Embryonic facial prominence (tissue), 1 donor: Measurements from ENCODE around the gene PRKD3.
"Not testable (repeated sequence)": the region's sequence is repeated elsewhere in the genome, so short reads cannot be mapped to it uniquely, and the experiment has no call there.

Experiments used
- DNase-seq: peaks from one replicate; pipeline ENCODE4 v3.0.0-alpha.2; 2016; ENCODE audit errors: extremely low spot score

PRKD3 gene

GRCh38 chr2:37316181-37316580 lies 8.5 kb downstream of the PRKD3 start:
- DNase-seq = no peak

- no peak for DNase-seq
These were observed 9.3 kb downstream of the PRKD3 start for GRCh38 chr2:37315364-37315763.

- no peak for DNase-seq
These were observed 17.1 kb downstream of the PRKD3 start for GRCh38 chr2:37307500-37307899.

- no peak for DNase-seq
These were observed 18.6 kb downstream of the PRKD3 start for GRCh38 chr2:37306024-37306423.

GRCh38 chr2:37302701-37303252 lies 21.9 kb downstream of the PRKD3 start:
- DNase-seq = no peak

- DNase-seq = no peak
These were observed 23.2 kb downstream of the PRKD3 start for GRCh38 chr2:37301408-37301807.

GRCh38 chr2:37300578-37300977 lies 24.1 kb downstream of the PRKD3 start:
- no peak for DNase-seq

- no peak for DNase-seq
These were observed 24.5 kb downstream of the PRKD3 start for GRCh38 chr2:37300146-37300545.

GRCh38 chr2:37297632-37298031 lies 27.0 kb downstream of the PRKD3 start:
- DNase-seq = no peak

- no peak for DNase-seq
These were observed 29.1 kb downstream of the PRKD3 start for GRCh38 chr2:37295469-37296073.

- DNase-seq = not testable (repeated sequence)
These were observed 29.8 kb downstream of the PRKD3 start for GRCh38 chr2:37294858-37295257.

GRCh38 chr2:37291680-37292079 lies 33.0 kb downstream of the PRKD3 start:
- no peak for DNase-seq

GRCh38 chr2:37287966-37288365 lies 36.7 kb downstream of the PRKD3 start:
- no peak for DNase-seq

- DNase-seq = no peak
These were observed 40.3 kb downstream of the PRKD3 start for GRCh38 chr2:37284381-37284780.

GRCh38 chr2:37283207-37283606 lies 41.4 kb downstream of the PRKD3 start:
- no peak for DNase-seq

GRCh38 chr2:37282746-37283145 lies 41.9 kb downstream of the PRKD3 start:
- DNase-seq = no peak

GRCh38 chr2:37281916-37282315 lies 42.7 kb downstream of the PRKD3 start:
- no peak for DNase-seq

- DNase-seq = no peak
These were observed 48.3 kb downstream of the PRKD3 start for GRCh38 chr2:37276291-37276690.
